Stimulated activated CD8-positive, alpha-beta memory T cell treated with anti-CD3 and anti-CD28 coated beads, Interleukin-7, amount 100 ng/mL, for 4 hours (primary cell): ENCODE measurements around the gene WSCD2.

ENCODE experiments used
- DNase-seq, 2 donors: peaks; one replicate each; pipeline ENCODE4 v3.0.0-alpha.2; 2020; ENCODE audit warnings: low read depth in 2 of 2

Gene WSCD2

GRCh38 chr12:108109504-108109903 lies 19.6 kb upstream of the WSCD2 start:
- DNase-seq, result no peak

GRCh38 chr12:108109954-108110353 lies 19.1 kb upstream of the WSCD2 start:
- DNase-seq, result no peak

- DNase-seq, result no peak
Observed at GRCh38 chr12:108110844-108111243, 18.2 kb upstream of the WSCD2 start.

GRCh38 chr12:108112832-108113556 lies 16.1 kb upstream of the WSCD2 start:
- no peak for DNase-seq

- DNase-seq, result no peak
Observed at GRCh38 chr12:108115123-108116121, 13.7 kb upstream of the WSCD2 start.

- DNase-seq, result no peak
Observed at GRCh38 chr12:108116254-108116653, 12.8 kb upstream of the WSCD2 start.

GRCh38 chr12:108116699-108117098 lies 12.4 kb upstream of the WSCD2 start:
- no peak for DNase-seq

GRCh38 chr12:108117163-108117849 lies 11.8 kb upstream of the WSCD2 start:
- DNase-seq, result no peak

- DNase-seq, result no peak
Observed at GRCh38 chr12:108117902-108118301, 11.2 kb upstream of the WSCD2 start.

- no peak for DNase-seq
Observed at GRCh38 chr12:108119126-108119973, 9.7 kb upstream of the WSCD2 start.

GRCh38 chr12:108119974-108120862 lies 8.9 kb upstream of the WSCD2 start:
- no peak for DNase-seq

GRCh38 chr12:108120863-108121165 lies 8.3 kb upstream of the WSCD2 start:
- no peak for DNase-seq

- DNase-seq, result no peak
Observed at GRCh38 chr12:108121320-108121719, 7.8 kb upstream of the WSCD2 start.

GRCh38 chr12:108121728-108122471 lies 7.2 kb upstream of the WSCD2 start:
- no peak for DNase-seq

GRCh38 chr12:108122644-108123043 lies 6.4 kb upstream of the WSCD2 start:
- DNase-seq, result no peak

- DNase-seq, result no peak
Observed at GRCh38 chr12:108123402-108123801, 5.7 kb upstream of the WSCD2 start.

- DNase-seq, result no peak
Observed at GRCh38 chr12:108125073-108125472, 4.0 kb upstream of the WSCD2 start.

- no peak for DNase-seq
Observed at GRCh38 chr12:108126212-108126611, 2.9 kb upstream of the WSCD2 start.

- DNase-seq, result no peak
Observed at GRCh38 chr12:108126990-108127501, 2.0 kb upstream of the WSCD2 start.

- no peak for DNase-seq
Observed at GRCh38 chr12:108127654-108128053, 1.4 kb upstream of the WSCD2 start.
